ENCODE results near the gene GLG1.
"Not testable (repeated sequence)": the region's sequence is repeated elsewhere in the genome, so short reads cannot be mapped to it uniquely, and the experiment has no call there.

Gene GLG1

DNA sequence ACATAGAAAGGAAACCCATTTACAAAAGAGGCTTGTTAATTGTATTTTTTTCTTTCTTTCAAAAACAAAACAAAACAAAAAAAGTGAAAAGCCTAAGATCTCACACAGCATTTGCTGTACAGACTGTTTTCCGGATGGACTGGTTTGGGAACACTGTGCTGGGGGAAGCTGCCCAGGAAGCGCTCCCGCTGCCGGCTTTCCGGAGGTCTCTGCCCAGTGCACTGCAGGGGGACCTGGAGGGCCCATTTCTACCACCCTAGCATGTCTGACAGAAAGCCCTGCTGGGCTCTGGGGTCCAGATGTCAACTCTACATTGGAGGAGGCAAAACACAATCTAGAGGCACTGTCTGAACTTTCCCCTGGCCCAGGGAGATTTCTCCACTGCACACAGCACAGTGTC, 159.3 kb downstream of the GLG1 start:
- no peak for DNase-seq (ENCODE audit: low read depth, low spot score)

GRCh38 chr16:74446866-74447265, 160.0 kb downstream of the GLG1 start:
- DNase-seq (ENCODE audit: low read depth, low spot score), result no peak

DNA sequence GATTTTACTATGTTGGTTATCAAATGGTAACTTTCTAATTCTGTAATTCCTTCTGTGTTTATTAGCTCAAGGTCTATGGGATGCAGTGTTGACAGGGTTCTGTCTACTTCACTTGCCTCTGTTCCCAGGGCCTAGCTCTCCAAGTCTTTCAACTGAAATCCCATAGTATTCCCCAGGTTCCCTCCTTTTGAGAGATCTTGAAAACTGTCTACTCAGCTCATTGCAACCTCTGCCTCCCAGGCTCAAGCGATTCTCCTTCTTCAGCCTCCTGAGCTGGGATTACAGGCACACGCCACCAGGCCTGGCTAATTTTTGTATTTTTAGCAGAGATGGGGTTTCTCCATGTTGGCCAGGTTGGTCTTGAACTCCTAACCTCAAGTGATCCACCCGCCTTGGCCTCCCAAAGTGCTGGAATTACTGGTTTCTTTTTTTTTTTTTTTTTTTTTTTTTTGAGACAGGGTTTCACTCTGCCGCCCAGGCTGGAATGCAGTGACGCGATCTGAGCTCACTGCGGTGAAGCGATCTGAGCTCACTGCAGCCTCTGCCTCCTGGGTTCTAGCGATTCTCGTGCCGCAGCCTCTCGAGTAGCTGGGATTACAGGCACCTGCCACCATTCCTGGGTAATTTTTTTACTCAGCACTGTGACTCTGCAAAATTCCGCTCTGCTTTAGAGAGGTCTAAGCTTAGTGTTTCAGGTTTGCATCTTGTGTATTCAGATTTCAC, 163.1 kb downstream of the GLG1 start:
- DNase-seq (ENCODE audit: low read depth, low spot score), result not testable (repeated sequence)

DNA sequence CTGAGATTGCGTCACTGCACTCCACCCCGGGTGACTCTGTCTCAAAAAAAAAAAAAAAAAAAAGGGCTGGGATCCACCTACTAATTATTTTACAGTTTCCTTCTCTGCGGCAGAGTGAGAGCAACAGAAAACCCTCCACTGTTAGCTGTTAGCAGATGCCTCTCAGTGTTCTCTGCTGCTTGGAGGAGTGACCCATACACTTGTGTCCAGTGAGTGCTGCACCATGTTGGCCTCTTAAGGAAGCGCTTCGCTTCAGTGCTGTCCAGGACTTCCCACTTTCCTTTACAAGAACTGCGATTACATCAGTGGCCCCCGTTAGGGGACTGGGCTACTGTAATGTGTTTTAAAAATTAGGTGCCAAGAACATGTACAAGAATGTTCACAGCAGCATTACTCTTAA, 167.2 kb downstream of the GLG1 start:
- DNase-seq (ENCODE audit: low read depth, low spot score), result no peak

DNA sequence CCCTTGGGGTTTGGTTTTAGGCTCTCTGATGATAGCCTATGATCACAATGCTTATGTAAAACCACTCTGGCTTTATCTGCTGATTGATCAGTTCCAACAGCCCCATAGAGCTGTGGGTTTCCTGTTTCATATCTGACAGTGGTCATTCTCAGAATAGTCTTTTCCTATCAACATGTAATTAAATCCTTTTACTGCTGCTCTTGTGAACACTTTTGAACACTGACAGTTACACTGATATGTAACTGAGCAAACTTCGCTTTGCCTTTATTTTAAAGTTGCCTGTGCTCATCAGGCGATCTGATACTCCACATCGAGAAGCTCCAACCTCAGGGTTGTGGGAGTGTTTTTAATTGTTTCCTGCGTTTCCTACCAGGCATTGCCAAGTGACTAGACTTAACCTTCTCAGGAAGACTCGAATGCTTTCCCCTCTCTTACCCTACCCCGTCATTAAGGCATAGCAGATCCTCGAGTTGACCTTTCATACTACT, 168.4 kb downstream of the GLG1 start:
- no peak for DNase-seq (ENCODE audit: low read depth, low spot score)

GRCh38 chr16:74431516-74431915, 175.4 kb downstream of the GLG1 start:
- DNase-seq (ENCODE audit: low read depth, low spot score), result no peak

- not testable (repeated sequence) for DNase-seq (ENCODE audit: low read depth, low spot score)
These were observed 176.7 kb downstream of the GLG1 start for GRCh38 chr16:74430036-74430712.

DNA sequence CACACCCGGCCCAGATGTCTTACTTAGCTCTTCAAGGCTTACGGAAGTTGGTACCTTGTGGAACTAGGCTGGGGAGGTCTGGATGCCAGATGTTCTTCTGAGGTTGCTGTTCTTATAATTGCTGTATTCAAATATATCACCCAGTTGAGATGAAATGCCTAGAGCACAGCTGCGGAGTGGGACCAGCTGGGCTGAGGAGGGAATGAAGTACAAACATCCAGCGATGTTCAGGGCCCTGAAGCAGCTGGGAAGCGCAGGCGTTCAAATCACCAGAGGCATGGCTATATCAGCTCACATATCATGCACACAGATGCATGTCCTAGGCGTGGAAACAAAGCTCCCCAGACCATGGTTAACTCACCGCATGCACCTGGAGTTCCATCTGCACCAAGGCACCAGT, 178.4 kb downstream of the GLG1 start:
- not testable (repeated sequence) for DNase-seq (ENCODE audit: low read depth, low spot score)

DNA sequence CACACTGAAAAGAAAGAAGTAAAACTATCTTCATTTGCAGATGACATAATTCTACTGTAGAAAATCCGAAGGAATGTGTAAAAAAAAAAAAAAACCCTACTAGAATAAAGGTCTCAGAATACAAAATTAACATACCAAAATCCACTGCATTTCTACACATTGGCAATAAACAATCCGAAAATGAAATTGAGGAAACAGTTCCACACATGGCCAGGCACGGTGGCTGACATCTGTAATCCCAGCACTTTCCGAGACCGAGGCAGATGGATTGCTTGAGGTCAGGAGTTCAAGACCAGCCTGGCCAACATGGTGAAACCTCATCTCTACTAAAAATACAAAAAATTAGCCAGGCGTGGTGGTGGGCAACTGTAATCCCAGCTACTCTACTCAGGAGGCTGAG, 181.2 kb downstream of the GLG1 start:
- DNase-seq (ENCODE audit: low read depth, low spot score), result not testable (repeated sequence)

DNA sequence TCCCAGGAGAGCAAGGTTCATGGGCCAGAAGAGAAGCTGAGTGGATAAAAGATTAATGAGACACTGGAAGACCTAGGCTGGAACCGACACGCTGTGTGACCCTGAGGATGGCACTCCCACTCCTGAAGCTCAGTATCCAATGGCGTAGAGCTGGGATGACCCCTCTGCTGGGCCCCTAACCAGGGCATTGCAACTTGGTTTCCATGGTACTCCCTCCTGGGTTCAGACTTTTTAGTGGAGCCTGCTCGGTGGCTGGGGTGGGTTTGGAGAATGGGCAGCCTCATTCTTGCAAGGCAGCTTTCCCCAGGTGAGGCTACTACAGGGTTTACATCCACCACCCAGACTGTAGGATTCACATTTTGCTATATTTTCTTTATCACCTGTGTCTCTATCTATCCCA, 183.2 kb downstream of the GLG1 start:
- DNase-seq (ENCODE audit: low read depth, low spot score), result not testable (repeated sequence)

GRCh38 chr16:74422086-74422485, 184.8 kb downstream of the GLG1 start:
- DNase-seq (ENCODE audit: low read depth, low spot score), result not testable (repeated sequence)

DNA sequence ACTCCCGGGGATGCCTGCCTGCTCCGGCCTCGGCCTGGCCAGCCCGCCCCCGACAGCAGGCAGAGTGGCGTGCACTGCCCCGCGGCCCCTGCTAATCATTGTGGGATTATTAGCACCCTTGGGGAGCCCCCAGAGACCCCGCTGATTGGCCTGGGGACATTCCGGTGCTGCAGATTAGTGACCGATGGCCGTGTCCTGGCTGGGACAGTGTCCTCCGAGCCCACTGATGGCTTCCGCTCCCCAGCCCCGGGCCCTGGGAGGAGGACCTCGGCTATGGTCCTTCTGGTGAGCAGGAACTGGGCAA, 185.5 kb downstream of the GLG1 start:
- DNase-seq (ENCODE audit: low read depth, low spot score), result not testable (repeated sequence)

- DNase-seq (ENCODE audit: low read depth, low spot score), result not testable (repeated sequence)
These were observed 186.1 kb downstream of the GLG1 start, which contains the start of gene CLEC18B for GRCh38 chr16:74420612-74421481. Gene CLEC18B, minus strand, starts transcription at chr16:74421478. Its CDS starts 208 bp downstream, at chr16:74421270.

- not testable (repeated sequence) for DNase-seq (ENCODE audit: low read depth, low spot score)
These were observed 187.1 kb downstream of the GLG1 start for GRCh38 chr16:74419811-74420210.

DNA sequence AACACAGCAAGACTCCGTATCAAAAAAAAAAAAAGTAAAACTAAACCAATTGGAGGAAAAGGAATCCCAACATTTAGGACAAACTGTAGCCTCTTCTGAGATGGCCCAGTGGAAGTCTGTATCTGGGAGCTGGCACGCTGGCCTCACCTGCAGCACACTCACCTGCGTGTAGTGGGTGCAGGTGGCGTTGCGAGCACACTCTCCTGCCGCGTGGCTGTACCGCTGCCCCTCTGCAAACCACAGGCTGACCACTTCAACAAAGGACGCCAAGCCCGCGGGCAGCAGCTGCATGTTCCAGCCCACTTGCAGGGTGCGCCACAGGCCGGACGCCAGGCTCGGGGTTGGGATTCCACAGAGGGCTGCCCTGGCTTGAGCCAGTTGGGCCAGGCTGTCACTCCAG, 189.0 kb downstream of the GLG1 start:
- DNase-seq (ENCODE audit: low read depth, low spot score), result not testable (repeated sequence)

DNA sequence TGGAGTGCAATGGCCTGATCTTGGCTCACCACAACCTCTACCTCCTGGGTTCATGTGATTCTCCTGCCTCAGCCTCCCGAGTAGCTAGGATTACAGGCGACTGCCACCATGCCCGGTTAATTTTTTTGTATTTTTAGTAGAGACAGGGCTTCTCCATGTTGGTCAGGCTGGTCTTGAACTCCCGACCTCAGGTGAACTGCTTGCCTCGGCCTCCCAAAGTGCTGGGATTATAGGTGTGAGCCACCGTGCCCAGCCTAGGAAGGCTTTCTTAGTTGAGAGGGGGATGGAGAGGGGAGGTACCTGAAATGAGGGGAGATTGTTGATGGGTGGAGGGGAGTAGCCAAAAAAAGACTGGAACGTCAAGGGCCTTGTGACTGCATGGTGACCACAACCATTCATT, 193.0 kb downstream of the GLG1 start:
- DNase-seq (ENCODE audit: low read depth, low spot score), result not testable (repeated sequence)

GRCh38 chr16:74413485-74413884, 193.4 kb downstream of the GLG1 start:
- DNase-seq (ENCODE audit: low read depth, low spot score), result not testable (repeated sequence)

- not testable (repeated sequence) for DNase-seq (ENCODE audit: low read depth, low spot score)
These were observed 194.0 kb downstream of the GLG1 start for GRCh38 chr16:74412775-74413390.

GRCh38 chr16:74412138-74412774, 194.7 kb downstream of the GLG1 start:
- not testable (repeated sequence) for DNase-seq (ENCODE audit: low read depth, low spot score)

DNA sequence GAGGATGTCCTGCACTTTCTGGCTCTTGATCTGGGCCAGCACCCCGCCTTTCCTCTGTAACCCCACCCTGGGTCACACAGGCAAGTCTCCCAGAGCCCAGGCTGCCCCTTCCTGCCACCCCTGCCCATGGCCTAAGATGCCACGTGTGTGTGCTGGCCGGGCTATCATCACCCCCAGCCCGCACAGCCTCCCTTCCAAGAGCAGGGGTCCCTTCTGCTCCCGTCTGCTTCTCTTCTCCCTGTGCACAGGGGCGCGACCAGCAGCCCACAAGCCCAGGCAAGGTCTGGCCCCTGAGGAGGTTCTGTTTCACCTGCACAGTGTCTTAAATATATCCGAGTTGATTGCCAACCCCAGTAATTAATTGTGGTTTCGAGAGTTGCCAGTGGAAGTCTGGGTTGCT, 195.9 kb downstream of the GLG1 start:
- not testable (repeated sequence) for DNase-seq (ENCODE audit: low read depth, low spot score)
